ENCODE measurements around the gene COPZ2.

DNA sequence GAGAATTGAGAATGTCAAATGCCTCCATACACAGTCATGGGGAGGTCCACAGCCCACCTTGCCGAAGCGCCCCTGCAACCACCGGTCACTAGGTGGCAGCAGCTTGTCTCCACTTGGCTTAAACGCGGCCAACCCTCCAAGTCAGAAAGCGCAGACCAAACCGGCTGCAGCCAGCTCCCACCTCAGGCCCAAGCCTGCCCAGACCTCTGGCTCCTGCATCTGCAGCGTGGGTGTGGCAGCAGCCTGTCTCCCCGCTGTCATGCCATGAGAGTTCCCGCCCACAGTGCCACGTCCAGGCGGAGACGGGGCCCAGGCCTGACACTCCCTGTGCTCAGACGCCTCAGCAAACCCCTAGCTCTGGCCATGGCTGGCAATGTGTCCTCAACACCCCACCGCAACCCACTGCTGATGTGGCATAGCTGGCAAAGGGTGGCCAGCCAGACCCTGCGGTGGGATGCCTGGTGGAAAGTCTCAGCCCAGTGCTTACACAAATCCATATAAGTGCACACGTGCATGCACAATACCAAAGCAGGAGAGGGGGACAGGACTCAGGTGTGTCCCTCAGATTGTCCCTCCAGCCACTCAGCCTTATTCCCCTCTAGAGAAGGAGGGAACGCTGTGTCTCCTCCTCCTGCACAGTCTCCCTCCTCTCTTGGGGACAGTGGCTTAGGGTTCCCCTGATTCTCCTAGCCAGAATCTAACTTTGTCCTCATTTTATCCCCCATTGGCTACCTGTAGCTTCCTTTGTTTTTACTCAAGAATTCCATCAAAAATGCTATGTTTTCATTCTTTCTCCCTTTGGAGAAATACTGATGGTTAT, 10.9 kb downstream of the COPZ2 start:
- no peak for TF ChIP-seq EZH2 (IDR thresholded peaks at IDR 0.05; ENCODE audit: low read length, unreplicated experiment)
- TF ChIP-seq, protein P1, sequence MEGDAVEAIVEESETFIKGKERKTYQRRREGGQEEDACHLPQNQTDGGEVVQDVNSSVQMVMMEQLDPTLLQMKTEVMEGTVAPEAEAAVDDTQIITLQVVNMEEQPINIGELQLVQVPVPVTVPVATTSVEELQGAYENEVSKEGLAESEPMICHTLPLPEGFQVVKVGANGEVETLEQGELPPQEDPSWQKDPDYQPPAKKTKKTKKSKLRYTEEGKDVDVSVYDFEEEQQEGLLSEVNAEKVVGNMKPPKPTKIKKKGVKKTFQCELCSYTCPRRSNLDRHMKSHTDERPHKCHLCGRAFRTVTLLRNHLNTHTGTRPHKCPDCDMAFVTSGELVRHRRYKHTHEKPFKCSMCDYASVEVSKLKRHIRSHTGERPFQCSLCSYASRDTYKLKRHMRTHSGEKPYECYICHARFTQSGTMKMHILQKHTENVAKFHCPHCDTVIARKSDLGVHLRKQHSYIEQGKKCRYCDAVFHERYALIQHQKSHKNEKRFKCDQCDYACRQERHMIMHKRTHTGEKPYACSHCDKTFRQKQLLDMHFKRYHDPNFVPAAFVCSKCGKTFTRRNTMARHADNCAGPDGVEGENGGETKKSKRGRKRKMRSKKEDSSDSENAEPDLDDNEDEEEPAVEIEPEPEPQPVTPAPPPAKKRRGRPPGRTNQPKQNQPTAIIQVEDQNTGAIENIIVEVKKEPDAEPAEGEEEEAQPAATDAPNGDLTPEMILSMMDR (conservative IDR thresholded peaks at IDR 0.05; ENCODE audit: low read depth, low read length): peak; percentile 99
